IMR-90 (cell line): ENCODE measurements around the gene MAEA. TPM values are rescaled to one million over a fixed set of nuclear protein-coding genes. Genes with fewer than 3 reads are reported as not detected.

Source experiments
- ATAC-seq: fragments of 200-7000 bp; cut with Tn5 transposase; 2 replicates; pipeline ENCODE4 v1.9.1; 2020; ENCODE audit warnings: low read depth, mild to moderate bottlenecking, moderate library complexity
- BruUV-seq: library from RNA; stranded (reverse); fragments of 400-500 nt; replicated peaks from 2 replicates; lab custom pipeline; 2021; lab: Mats Ljungman, UMichigan
- CTCF ChIA-PET: fragments of 300-600 bp; formaldehyde crosslinking; extraction: SDS; loops from one replicate; lab custom pipeline; 2021; ENCODE audit warnings: antibody characterized with exemption; lab: Yijun Ruan, JAX
- POLR2A ChIA-PET: fragments of 300-600 bp; sonication (Branson Sonifier 250); formaldehyde crosslinking; loops from one replicate; lab custom pipeline; 2022; ENCODE audit warnings: antibody characterized with exemption; ENCODE audit not compliant: unreplicated experiment; lab: Charles Lee
- DNase-seq: peaks from one replicate; pipeline ENCODE4 v3.0.0; 2013
- H2AFZ ChIP-seq: replicated peaks from 2 replicates; pipeline ENCODE3; 2013; ENCODE audit warnings: low read length, mild to moderate bottlenecking; ENCODE audit not compliant: poor library complexity
- H2AK5ac ChIP-seq: 2 replicates; pipeline ENCODE4 v1.6.1; 2013; ENCODE audit warnings: low read depth, low read length, inconsistent platforms
- H2AK9ac ChIP-seq: replicated peaks from 2 replicates; pipeline ENCODE3; 2013; ENCODE audit warnings: mild to moderate bottlenecking, low read depth, low read length, moderate library complexity; ENCODE audit not compliant: poor library complexity
- H2BK120ac ChIP-seq: 2 replicates; pipeline ENCODE4 v1.6.1; 2013; ENCODE audit warnings: low read depth, low read length, inconsistent platforms
- H2BK15ac ChIP-seq: 3 replicates; pipeline ENCODE4 v1.6.1; 2013; ENCODE audit warnings: low read depth, low read length, inconsistent platforms
- H2BK20ac ChIP-seq: 2 replicates; pipeline ENCODE4 v1.6.1; 2013; ENCODE audit warnings: low read depth, mild to moderate bottlenecking, inconsistent platforms, low read length, moderate library complexity
- H2BK5ac ChIP-seq: 2 replicates; pipeline ENCODE4 v1.6.1; 2013; ENCODE audit warnings: mild to moderate bottlenecking, low read depth, low read length, inconsistent platforms; ENCODE audit not compliant: poor library complexity, severe bottlenecking
- H3K14ac ChIP-seq: replicated peaks from 2 replicates; pipeline ENCODE4 v1.6.1; 2013; ENCODE audit warnings: low read depth, low read length, inconsistent platforms
- H3K18ac ChIP-seq: 2 replicates; pipeline ENCODE4 v1.6.1; 2013; ENCODE audit warnings: low read depth, low read length, control low read depth
- H3K23ac ChIP-seq: 2 replicates; pipeline ENCODE4 v1.6.1; 2013; ENCODE audit warnings: low read depth, low read length, inconsistent platforms
- H3K27ac ChIP-seq: 2 replicates; pipeline ENCODE4 v1.5.1; 2013; ENCODE audit warnings: mild to moderate bottlenecking, control low read depth, low read length; ENCODE audit not compliant: insufficient read depth
- H3K27me3 ChIP-seq: 2 replicates; pipeline ENCODE4 v1.6.1; 2013; ENCODE audit warnings: low read length; ENCODE audit not compliant: control insufficient read depth, insufficient read depth
- H3K36me3 ChIP-seq: 2 replicates; pipeline ENCODE4 v1.6.1; 2013; ENCODE audit warnings: low read length, mixed read lengths; ENCODE audit not compliant: control insufficient read depth, insufficient read depth
- H3K4ac ChIP-seq: 2 replicates; pipeline ENCODE4 v1.6.1; 2013; ENCODE audit warnings: low read depth, low read length, inconsistent platforms
- H3K4me1 ChIP-seq: 2 replicates; pipeline ENCODE4 v1.6.1; 2013; ENCODE audit warnings: low read length, mixed read lengths; ENCODE audit not compliant: control insufficient read depth, insufficient read depth
- H3K4me2 ChIP-seq: 2 replicates; pipeline ENCODE4 v1.6.1; 2013; ENCODE audit warnings: low read depth, mild to moderate bottlenecking, control low read depth, low read length, moderate library complexity
- H3K4me3 ChIP-seq: 2 replicates; pipeline ENCODE4 v1.5.1; 2013; ENCODE audit warnings: low read depth, mild to moderate bottlenecking, control low read depth, low read length, moderate library complexity; ENCODE audit not compliant: insufficient read depth
- H3K56ac ChIP-seq: 2 replicates; pipeline ENCODE4 v1.6.1; 2013; ENCODE audit warnings: low read length, inconsistent platforms; ENCODE audit not compliant: insufficient read depth; ENCODE audit errors: extremely low read depth
- H3K79me1 ChIP-seq, 2 experiments: 2 replicates each; pipeline ENCODE4 v1.6.1; 2013; ENCODE audit warnings: low read length in 2 of 2, inconsistent platforms in 1 of 2, low read depth in 1 of 2
- H3K9ac ChIP-seq: 2 replicates; pipeline ENCODE4 v1.6.1; 2013; ENCODE audit warnings: low read depth, low read length, control low read depth
- H3K9me1 ChIP-seq: 2 replicates; pipeline ENCODE4 v1.6.1; 2013; ENCODE audit warnings: low read length, inconsistent platforms; ENCODE audit not compliant: insufficient read depth
- H3K9me3 ChIP-seq: 2 replicates; pipeline ENCODE4 v1.6.1; 2013; ENCODE audit warnings: low read length; ENCODE audit not compliant: control insufficient read depth, insufficient read depth
- H4K20me1 ChIP-seq: 2 replicates; pipeline ENCODE4 v1.6.1; 2013; ENCODE audit warnings: low read length, inconsistent platforms; ENCODE audit not compliant: insufficient read depth
- H4K5ac ChIP-seq: 2 replicates; pipeline ENCODE4 v1.6.1; 2013; ENCODE audit warnings: mild to moderate bottlenecking, low read depth, low read length, control low read depth
- H4K8ac ChIP-seq, 2 experiments: 2 replicates each; pipeline ENCODE4 v1.6.1; 2013; ENCODE audit warnings: low read depth in 2 of 2, low read length in 2 of 2, control low read depth in 1 of 2, inconsistent platforms in 1 of 2
- H4K91ac ChIP-seq: 2 replicates; pipeline ENCODE4 v1.6.1; 2013; ENCODE audit warnings: low read depth, low read length, inconsistent platforms; ENCODE audit not compliant: insufficient read depth
- BHLHE40 ChIP-seq: fragments of 150-350 bp; IDR thresholded peaks from 2 replicates; pipeline ENCODE4 v1.6.1; 2016; ENCODE audit warnings: mild to moderate bottlenecking, low read depth, low read length
- CEBPB ChIP-seq: IDR thresholded peaks from 2 replicates; pipeline ENCODE4 v1.6.1; 2012; ENCODE audit warnings: low read depth, low read length, improper control_type of control experiment
- ELK1 ChIP-seq: fragments of 150-350 bp; IDR thresholded peaks from 2 replicates; pipeline ENCODE4 v1.6.1; 2016; ENCODE audit warnings: low read depth, mild to moderate bottlenecking, low read length, moderate library complexity, borderline replicate concordance
- MAZ ChIP-seq: IDR thresholded peaks from 2 replicates; pipeline ENCODE4 v1.6.1; 2012; ENCODE audit warnings: low read depth, mild to moderate bottlenecking, low read length, improper control_type of control experiment, moderate library complexity, borderline replicate concordance
- MXI1 ChIP-seq: IDR thresholded peaks from 2 replicates; pipeline ENCODE4 v1.6.1; 2012; ENCODE audit warnings: low read depth, mild to moderate bottlenecking, low read length, moderate library complexity, borderline replicate concordance
- POLR2A ChIP-seq: IDR thresholded peaks from 2 replicates; pipeline ENCODE4 v1.6.1; 2012; ENCODE audit warnings: mild to moderate bottlenecking, low read depth, low read length
- RCOR1 ChIP-seq: IDR thresholded peaks from 2 replicates; pipeline ENCODE4 v1.6.1; 2012; ENCODE audit warnings: mild to moderate bottlenecking, low read length, improper control_type of control experiment; ENCODE audit not compliant: insufficient replicate concordance
- RFX5 ChIP-seq: IDR thresholded peaks from 2 replicates; pipeline ENCODE4 v1.8.0; 2012; ENCODE audit warnings: low read depth, mild to moderate bottlenecking, low read length, moderate library complexity
- WGBS, 2 experiments: methylation state at CpG; one replicate each; pipeline versions ENCODE4 v1.1.5 to v1.1.7; 2013; ENCODE audit warnings: missing lambda C conversion rate in 2 of 2; ENCODE audit not compliant: insufficient read length in 1 of 2; ENCODE audit errors: extremely low coverage in 2 of 2; 5-methylcytosine and 5-hydroxymethylcytosine counted together
- dilution Hi-C: fragments of 300-500 bp; cut with HindIII; formaldehyde crosslinking; loops from one replicate; pipeline ENCODE4 v1.14.3; 2018; ENCODE audit warnings: low sequenced_read_pairs; ENCODE audit not compliant: unreplicated experiment
- in situ Hi-C: fragments of 300-500 bp; cut with MboI; formaldehyde crosslinking; loops from 3 replicates; pipeline ENCODE4 v1.14.3; 2019; ENCODE audit warnings: low sequenced_read_pairs, inconsistent platforms, mixed read lengths
- intact Hi-C: fragments of 100-400 bp; cut with micrococcal nuclease; formaldehyde crosslinking; loops from 2 replicates; pipeline ENCODE4 v1.10.0; 2022
- polyA plus RNA-seq, 3 experiments: library from polyadenylated mRNA; depleted of rRNA; stranded (reverse); fragments of >200 nt; gene quantifications; 2 replicates each; pipeline ENCODE4 v1.2.3, GENCODE V29; 2012; ENCODE audit warnings: low replicate concordance in 1 of 3
- total RNA-seq: library from RNA; depleted of rRNA; stranded (reverse); fragments of >200 nt; gene quantifications from 2 replicates; pipeline ENCODE4 v1.2.3, GENCODE V29; 2012

Gene MAEA
- total and polyA plus RNA-seq, 2 of the 4 experiments (the other 2 are of a cell fraction): 61.5 to 108 TPM

GRCh38 chr4:1347410-1347864 is 57.7 kb downstream of the MAEA start:
- peak overlapping the region; percentile 94 for H3K4me2 ChIP-seq
- H2BK15ac ChIP-seq: no peak overlapping the region
- peaks cover 5% of the 10 kb centered on the region for H3K4me1 ChIP-seq
- H3K79me1 ChIP-seq: peaks cover 31 to 53% of the 10 kb centered on the region in 2 experiments
- peak overlapping the region; percentile 93; the same call in 1 of the 2 replicates for H3K23ac ChIP-seq
- H3K27me3 ChIP-seq: no peaks in the 10 kb centered on the region
- dilution Hi-C loops: no loop called here
- TF ChIP-seq MXI1 (no peak), CEBPB (no peak), ELK1 (no peak), RCOR1 (no peak), BHLHE40 (no peak), MAZ (0 out of 2 replicates have a peak, but pooled peaks have one; percentile 4), RFX5 (no peak), POLR2A (peak; percentile 90)
- H3K18ac ChIP-seq: peak overlapping the region; percentile 21; the same call in 1 of the 2 replicates
- DNase-seq (peak; percentile 82), ATAC-seq (peak; percentile 49)
- POLR2A ChIA-PET: interaction anchor here (1.1 kb wide), 2 partner anchors 9 to 100 kb away, joined by 3 read pairs; no protein-coding TSS in a partner anchor
- H3K4me3 ChIP-seq: peak overlapping the region; percentile 59
- peak overlapping the region; percentile 79 for H3K56ac ChIP-seq
- peaks cover 12% of the 10 kb centered on the region; the same call in 1 of the 2 replicates for H3K36me3 ChIP-seq
- peak overlapping the region; percentile 20; the same call in 1 of the 2 replicates for H2BK120ac ChIP-seq
- no peak overlapping the region for H2BK20ac ChIP-seq
- H4K5ac ChIP-seq: peak overlapping the region; percentile 63
- BruUV-seq: no TSS peak
- H3K9me3 ChIP-seq: no peaks in the 10 kb centered on the region
- peak overlapping the region; percentile 94 for H2AFZ ChIP-seq
- 1% methylated on average over 30 of the region's 43 CpGs; no CpG with 5 or more reads in 1 of the 2 experiments for WGBS, 2 experiments
- peak overlapping the region; percentile 94 for H3K9ac ChIP-seq
- intact Hi-C loops: loop anchor here (1.0 to 5.0 kb wide), 3 partner anchors 39 to 335 kb away; partner anchors contain the start of gene FGFRL1
- H2AK5ac ChIP-seq: peak overlapping the region; percentile 94
- H4K91ac ChIP-seq: peak overlapping the region; percentile 83
- CTCF ChIA-PET: no interaction called here
- peak overlapping the region; percentile 88 to 94 for H4K8ac ChIP-seq
- peaks cover 7% of the 10 kb centered on the region; the same call in 1 of the 2 replicates for H4K20me1 ChIP-seq
- H3K9me1 ChIP-seq: peaks cover 9% of the 10 kb centered on the region; the same call in 1 of the 2 replicates
- peak overlapping the region; percentile 71 for H3K4ac ChIP-seq
- peak overlapping the region; percentile 93 for H3K14ac ChIP-seq
- H3K27ac ChIP-seq: peak overlapping the region; percentile 94
- peak overlapping the region; percentile 90 for H2BK5ac ChIP-seq
- peak overlapping the region; percentile 99 for H2AK9ac ChIP-seq
- in situ Hi-C loops: no loop called here
